Epithelial cell of esophagus (primary cell): ENCODE measurements around the gene ALDH4A1.

Source experiments
- DNase-seq: peaks from one replicate; pipeline ENCODE4 v3.0.0; 2010; ENCODE audit warnings: low read depth
- H3K4me3 ChIP-seq: 2 replicates; pipeline ENCODE4 v1.5.1; 2011; ENCODE audit warnings: mild to moderate bottlenecking, low read length, control low read depth
- CTCF ChIP-seq: IDR thresholded peaks from 2 replicates; pipeline ENCODE4 v1.5.1; 2011; ENCODE audit warnings: low read depth, mild to moderate bottlenecking, low read length, control low read depth, inconsistent platforms; ENCODE audit not compliant: insufficient read depth; ENCODE audit errors: missing control alignments

The ALDH4A1 gene

GRCh38 chr1:18948913-18949685 is 46.7 kb upstream of the ALDH4A1 start:
- peak; percentile 34 for DNase-seq
- no peak for TF ChIP-seq CTCF
- H3K4me3 ChIP-seq = peak overlapping the region; percentile 97

- TF ChIP-seq CTCF = no peak
- no peak overlapping the region for H3K4me3 ChIP-seq
- DNase-seq = peak; percentile 68
Measured at GRCh38 chr1:18948048-18948912, 45.9 kb upstream of the ALDH4A1 start.

- no peak overlapping the region for H3K4me3 ChIP-seq
- no peak for TF ChIP-seq CTCF
- DNase-seq = no peak
Measured at GRCh38 chr1:18947570-18947969, 45.2 kb upstream of the ALDH4A1 start.

- no peak for TF ChIP-seq CTCF
- no peak overlapping the region for H3K4me3 ChIP-seq
- DNase-seq = no peak
Measured at GRCh38 chr1:18946550-18947381, 44.4 kb upstream of the ALDH4A1 start.

GRCh38 chr1:18945401-18945849 is 43.1 kb upstream of the ALDH4A1 start:
- DNase-seq = no peak
- TF ChIP-seq CTCF = no peak
- H3K4me3 ChIP-seq = no peak overlapping the region

- no peak overlapping the region for H3K4me3 ChIP-seq
- no peak for TF ChIP-seq CTCF
Measured at GRCh38 chr1:18944810-18945209, 42.5 kb upstream of the ALDH4A1 start.

More at GRCh38 chr1:18944810-18945209, 42.5 kb upstream of the ALDH4A1 start:
- no peak for DNase-seq
